RWPE1 (cell line): Measurements from ENCODE around the gene CCND1.

ENCODE experiments used
- CTCF ChIA-PET: fragments of 350-600 bp; sonication (Branson Sonifier 250); formaldehyde crosslinking; extraction: SDS; loops from one replicate; lab custom pipeline; 2021; lab: Yijun Ruan, JAX
- POLR2A ChIA-PET: fragments of 400-600 bp; formaldehyde crosslinking; extraction: SDS; loops from one replicate; lab custom pipeline; 2020; ENCODE audit warnings: antibody characterized with exemption; ENCODE audit not compliant: low non-redundant PET; lab: Yijun Ruan, JAX
- DNase-seq: peaks from one replicate; pipeline ENCODE4 v3.0.0; 2012; ENCODE audit warnings: low spot score
- H3K27ac ChIP-seq: fragments of 450-650 bp; 2 replicates; pipeline ENCODE4 v1.5.1; 2017
- CTCF ChIP-seq: fragments of 450-650 bp; conservative IDR thresholded peaks from 2 replicates; pipeline ENCODE4 v1.5.1; 2017; ENCODE audit warnings: low read depth, mild to moderate bottlenecking

Gene CCND1

DNA sequence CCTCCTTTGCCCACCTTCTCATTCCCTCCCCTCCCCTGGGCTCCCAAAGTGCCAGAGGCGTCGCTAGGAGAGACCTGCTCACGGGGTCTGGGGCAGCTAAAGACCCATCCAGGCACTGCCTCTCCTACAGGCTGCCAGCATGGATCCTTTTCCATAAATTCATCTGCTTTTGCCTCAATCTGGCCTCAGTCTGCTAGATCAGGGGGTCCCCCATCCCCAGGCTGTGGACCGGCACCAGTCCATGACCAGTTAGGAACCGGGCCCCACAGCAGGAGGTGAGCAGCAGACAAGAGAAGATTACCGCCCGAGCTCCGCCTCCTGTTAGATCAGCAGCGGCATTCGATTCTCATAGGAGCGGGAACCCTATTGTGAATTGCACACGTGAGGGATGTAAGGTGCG, 21.9 kb downstream of the CCND1 start:
- no peak overlapping the region for H3K27ac ChIP-seq
- ChIA-PET CTCF (no interaction called here), POLR2A (no interaction called here)
- no peak for DNase-seq
- TF ChIP-seq CTCF, result no peak

- POLR2A ChIA-PET, result no interaction called here
- DNase-seq, result no peak
- no peak for TF ChIP-seq CTCF
- H3K27ac ChIP-seq, result no peak overlapping the region
- CTCF ChIA-PET, result no interaction called here
Observed at GRCh38 chr11:69663326-69663725, 22.4 kb downstream of the CCND1 start.

DNA sequence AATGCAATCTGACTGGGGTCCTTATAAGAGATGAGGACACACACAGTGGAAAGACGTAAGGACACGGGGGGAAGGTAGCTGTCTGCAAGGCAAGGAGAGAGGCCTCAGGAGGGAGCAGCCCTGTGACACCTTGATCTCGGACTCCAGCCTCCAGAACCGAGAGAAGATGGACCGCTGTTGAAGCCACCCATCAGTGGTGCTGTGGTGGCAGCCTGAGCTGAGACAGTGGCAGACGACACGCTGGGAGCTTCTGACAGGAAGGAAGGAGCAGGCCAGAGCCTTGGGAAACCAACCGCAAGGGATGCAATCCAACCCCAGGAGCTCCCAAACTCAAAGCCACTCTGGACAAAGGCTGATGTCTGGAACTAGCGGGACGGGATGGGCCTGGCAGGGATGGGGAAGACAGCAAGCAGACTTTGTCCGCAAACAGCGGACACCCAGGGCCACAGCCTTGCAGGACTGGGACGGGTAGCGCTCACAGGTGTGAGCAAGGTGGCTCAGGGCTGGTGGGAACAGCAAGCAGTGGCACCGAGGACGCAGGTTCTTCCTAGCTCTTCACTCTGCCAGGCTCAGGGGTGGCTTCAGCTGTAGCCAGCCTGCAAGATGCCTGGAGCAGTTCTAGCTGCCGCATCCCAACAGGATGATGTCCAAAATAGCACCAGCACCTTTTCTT, 23.3 kb downstream of the CCND1 start:
- ChIA-PET POLR2A (no interaction called here), CTCF (no interaction called here)
- no peak for TF ChIP-seq CTCF
- no peak overlapping the region for H3K27ac ChIP-seq
- DNase-seq, result no peak

GRCh38 chr11:69664901-69665300, 23.9 kb downstream of the CCND1 start:
- CTCF ChIA-PET, result interaction anchor here (0.6 kb wide), 1 partner anchor 527 kb away, joined by 4 read pairs; no protein-coding TSS in a partner anchor
- POLR2A ChIA-PET, result no interaction called here
- no peak for TF ChIP-seq CTCF
- no peak for DNase-seq
- H3K27ac ChIP-seq, result no peak overlapping the region

GRCh38 chr11:69665669-69666068, 24.7 kb downstream of the CCND1 start:
- ChIA-PET POLR2A (no interaction called here), CTCF (no interaction called here)
- no peak overlapping the region for H3K27ac ChIP-seq
- TF ChIP-seq CTCF, result no peak
- DNase-seq, result no peak

GRCh38 chr11:69666261-69666660, 25.3 kb downstream of the CCND1 start:
- no peak for TF ChIP-seq CTCF
- DNase-seq, result no peak
- ChIA-PET POLR2A (no interaction called here), CTCF (interaction anchor here (0.6 kb wide), 1 partner anchor 530 kb away, joined by 3 read pairs; no protein-coding TSS in a partner anchor)
- no peak overlapping the region for H3K27ac ChIP-seq
